ENCODE measurements around the gene DTNB.
"Not testable (repeated sequence)": the region's sequence is repeated elsewhere in the genome, so short reads cannot be mapped to it uniquely, and the experiment has no call there.

DTNB gene

GRCh38 chr2:25535411-25536289, 137.7 kb downstream of the DTNB start:
- not testable (repeated sequence) for DNase-seq

DNA sequence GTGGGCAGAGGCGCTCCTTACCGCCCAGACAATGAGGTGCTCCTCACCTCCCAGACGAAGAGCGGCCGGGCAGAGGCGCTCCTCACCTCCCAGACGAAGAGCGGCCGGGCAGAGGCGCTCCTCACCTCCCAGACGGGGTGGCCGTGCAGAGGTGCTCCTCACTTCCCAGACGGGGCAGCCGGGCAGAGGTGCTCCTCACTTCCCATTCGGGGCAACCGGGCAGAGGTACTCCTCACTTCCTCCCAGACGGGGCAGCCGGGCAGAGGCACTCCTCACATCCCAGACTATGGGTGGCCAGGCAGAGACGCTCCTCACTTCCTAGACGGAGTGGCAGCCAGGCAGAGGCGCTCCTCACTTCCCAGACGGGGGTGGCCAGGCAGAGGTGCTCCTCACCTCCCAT, 138.4 kb downstream of the DTNB start:
- not testable (repeated sequence) for DNase-seq

GRCh38 chr2:25534455-25534854, 138.9 kb downstream of the DTNB start:
- DNase-seq = no peak

DNA sequence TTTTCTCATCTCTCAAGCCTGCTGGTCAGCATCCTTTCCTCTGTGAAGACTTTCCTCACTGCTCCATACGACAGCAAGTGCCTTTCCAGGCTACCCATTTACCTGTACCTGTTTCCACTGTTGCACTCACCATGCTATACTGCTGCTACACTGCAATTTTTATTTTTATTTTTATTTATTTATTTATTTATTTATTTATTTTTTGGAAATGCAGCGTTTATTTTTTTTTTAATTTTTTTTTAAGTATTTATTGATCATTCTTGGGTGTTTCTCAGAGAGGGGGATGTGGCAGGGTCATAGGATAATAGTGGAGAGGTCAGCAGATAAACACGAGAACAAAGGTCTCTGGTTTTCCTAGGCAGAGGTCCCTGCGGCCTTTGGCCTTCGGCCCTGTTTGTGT, 139.6 kb downstream of the DTNB start:
- not testable (repeated sequence) for DNase-seq

- DNase-seq = no peak
Measured at GRCh38 chr2:25532521-25532920, 140.9 kb downstream of the DTNB start.

DNA sequence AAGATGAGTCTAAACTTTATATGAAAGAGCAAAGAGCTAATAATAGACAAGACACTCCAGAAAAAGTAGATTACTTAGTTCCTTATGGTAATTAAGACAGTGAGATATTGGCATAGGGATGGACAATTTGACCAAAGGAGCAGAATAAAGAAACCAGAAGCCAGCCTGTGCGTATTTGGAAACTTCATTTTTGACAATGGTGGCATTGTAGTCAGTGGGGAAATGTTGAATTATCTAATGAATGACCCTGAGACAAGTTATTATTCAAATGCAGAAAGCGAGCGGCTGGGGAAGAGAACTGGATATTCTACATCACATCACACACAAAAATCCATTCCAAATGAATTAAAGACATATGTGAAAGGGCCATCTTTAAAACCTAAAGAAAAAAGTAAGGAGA, 144.3 kb downstream of the DTNB start:
- DNase-seq = no peak

- no peak for DNase-seq
Measured at GRCh38 chr2:25528173-25528572, 145.2 kb downstream of the DTNB start.

DNA sequence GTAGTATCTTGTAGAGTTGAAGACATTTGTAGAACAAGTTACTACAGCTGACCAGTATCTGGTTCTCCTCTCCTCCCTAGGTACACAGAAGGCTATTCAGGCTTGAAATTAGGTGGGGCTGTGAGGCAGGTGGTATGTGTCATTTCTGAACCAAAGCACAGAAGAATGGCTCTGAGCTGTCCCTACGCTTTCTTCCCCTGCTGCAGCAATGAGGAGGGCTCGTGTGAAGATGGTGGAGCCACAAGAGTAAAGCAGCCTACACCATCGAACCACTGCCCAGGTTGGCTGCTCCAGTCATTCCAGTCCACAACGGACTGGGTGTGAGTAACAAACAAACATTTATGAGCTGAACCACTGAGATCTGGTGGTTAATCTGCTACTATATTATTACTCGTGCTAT, 148.9 kb downstream of the DTNB start:
- DNase-seq = no peak

DNA sequence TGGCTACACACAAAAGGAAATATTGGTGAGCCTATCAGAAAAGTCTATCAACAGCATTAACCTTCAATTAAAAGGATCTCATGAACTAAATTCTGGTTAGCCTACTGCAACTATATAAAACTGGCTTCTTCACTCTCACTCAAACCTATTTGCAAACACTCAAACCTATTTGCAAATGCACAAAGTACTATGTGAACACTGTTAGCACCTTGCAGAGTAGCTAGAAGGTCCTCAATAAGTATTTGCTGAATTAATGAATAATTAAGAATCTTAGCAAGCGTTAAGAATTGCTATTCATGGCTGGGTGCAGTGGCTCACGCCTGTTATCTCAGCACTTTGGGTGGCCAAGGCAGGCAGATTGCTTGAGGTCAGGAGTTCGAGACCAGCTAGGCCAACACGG, 150.3 kb downstream of the DTNB start:
- DNase-seq = no peak

DNA sequence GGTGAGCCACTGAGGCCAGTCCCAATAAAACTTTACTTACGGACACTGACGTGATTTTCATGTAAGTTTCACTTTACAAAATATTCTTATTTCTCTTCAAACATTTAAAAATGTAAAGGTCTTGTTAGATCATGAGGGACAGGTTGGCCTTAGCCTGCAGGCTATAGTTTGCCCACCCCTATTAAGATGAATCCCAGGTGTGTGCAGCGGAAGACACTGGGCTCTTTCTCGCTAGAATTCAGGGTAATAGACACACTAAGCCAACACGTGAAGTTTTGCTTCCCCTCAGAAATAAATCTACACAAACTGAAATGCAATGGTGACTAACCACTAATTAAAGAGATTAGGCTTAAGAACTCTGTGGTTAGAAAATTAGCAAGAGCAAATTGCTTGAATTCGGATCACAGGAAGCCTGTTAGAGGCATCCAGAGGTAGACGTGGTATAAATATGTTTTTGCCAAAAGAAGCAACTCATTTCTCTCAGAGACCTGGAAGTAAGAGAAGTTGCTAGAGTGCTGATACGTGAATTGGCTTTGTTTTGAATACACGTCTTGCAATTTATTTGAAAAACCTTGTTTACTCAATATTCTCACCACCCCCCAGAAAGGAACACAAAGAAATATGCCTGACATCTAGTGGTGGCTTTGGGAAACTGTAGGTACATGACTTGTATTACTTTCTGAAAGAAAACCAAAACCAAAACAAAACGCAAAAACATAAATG, 151.6 kb downstream of the DTNB start:
- DNase-seq = peak in 1 of 2 donors; percentile 91

GRCh38 chr2:25521126-25521525, 152.3 kb downstream of the DTNB start:
- DNase-seq = no peak

DNA sequence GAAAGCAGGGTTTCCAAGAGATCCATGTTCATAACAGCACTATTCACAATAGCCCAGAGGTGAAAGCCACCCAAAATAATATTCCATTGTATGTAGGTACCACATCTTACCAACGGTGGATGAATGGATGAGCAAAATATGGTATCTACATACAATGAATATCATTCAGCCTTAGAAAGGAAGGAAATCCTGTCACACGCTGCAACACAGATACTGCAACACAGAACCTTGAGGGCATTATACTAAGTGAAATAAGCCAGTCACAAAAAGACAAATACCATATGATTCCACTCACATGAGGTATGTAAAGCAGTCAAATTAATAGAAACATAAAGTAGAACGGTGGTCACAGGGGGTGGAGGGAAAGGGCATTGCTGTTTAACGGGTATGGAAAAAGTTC, 155.7 kb downstream of the DTNB start:
- no peak for DNase-seq

GRCh38 chr2:25514043-25514637, 159.2 kb downstream of the DTNB start:
- DNase-seq = peak in 1 of 2 donors; percentile 31

GRCh38 chr2:25512707-25513106, 160.7 kb downstream of the DTNB start:
- peak in 1 of 2 donors; percentile 63 for DNase-seq

DNA sequence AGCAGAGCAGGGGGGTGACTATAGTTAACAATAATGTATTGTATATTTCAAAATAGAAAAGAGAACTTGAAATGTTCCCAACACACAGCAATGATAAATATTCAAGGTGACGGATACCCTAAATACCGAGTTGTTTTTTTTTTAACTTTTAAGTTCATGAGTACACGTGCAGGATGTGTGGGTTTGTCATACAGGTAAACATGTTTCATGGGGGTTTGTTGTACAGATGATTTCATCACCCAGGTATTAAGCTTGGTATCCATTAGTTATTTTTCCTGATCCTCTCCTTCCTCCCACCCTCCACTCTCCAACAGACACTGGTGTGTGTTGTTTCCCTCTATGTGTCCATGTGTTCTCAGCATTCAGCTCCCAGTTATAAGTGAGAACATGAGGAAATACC, 167.2 kb downstream of the DTNB start:
- no peak for DNase-seq

DNA sequence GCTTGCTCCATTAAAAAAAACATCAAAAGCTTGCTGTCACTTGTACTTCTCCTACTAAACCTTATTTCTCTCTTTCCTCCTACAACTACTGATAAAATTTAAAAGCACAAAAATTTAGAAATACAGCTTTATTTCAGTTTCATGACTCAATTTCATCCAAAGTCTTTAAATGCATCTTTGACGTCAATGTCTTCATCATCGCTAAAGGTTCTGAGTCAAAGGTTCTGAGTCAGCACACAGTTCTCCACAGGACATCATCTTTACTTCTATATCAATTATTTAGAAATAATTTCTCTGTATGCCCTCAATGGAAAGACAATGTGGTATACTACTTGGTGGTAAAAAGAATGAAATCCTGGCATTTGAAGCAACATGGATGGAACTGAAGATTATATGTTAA, 167.8 kb downstream of the DTNB start:
- DNase-seq = no peak

GRCh38 chr2:25505182-25505581, 168.2 kb downstream of the DTNB start:
- DNase-seq = no peak

DNA sequence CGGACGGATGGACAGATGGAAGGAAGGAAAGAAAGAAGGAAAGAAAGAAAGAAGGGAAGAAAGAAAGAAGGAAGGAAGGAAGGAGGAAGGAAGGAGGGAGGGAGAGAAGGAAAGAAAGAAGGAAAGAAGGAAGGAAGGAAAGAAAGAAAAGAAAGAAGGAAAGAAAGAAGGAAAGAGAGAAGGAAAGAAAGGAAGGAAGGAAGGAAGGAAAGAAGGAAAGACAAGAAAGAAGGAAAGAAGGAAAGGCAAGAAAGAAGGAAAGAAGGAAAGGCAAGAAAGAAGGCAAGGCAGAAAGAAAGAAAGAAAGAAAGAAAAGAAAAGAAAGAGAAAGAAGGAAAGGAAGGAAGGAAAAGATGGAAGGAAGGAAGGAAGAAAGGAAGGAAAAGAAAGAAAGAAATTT, 169.1 kb downstream of the DTNB start:
- DNase-seq = no peak

DNA sequence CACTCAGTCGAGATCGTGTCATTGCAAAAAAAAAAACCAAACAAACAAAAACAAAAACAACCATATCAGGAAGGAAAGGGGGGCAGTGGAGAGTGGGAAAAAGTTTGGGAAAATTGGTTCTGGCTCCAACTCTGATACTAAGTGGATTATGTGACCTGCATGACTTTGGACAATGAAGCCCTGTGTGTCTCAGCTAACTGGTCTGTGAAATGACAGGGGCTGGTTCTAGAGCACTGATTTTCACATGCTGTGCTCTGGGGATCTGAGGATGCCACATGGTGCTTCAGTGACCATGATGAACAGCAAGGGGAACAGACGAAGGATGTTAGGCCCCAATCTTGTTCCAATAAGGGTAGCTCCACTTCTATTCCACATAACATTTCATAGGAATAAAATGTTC, 174.2 kb downstream of the DTNB start:
- no peak for DNase-seq

- no peak for DNase-seq
Measured at GRCh38 chr2:25497918-25498407, 175.4 kb downstream of the DTNB start.

GRCh38 chr2:25497229-25497917, 176.0 kb downstream of the DTNB start:
- no peak for DNase-seq

DNA sequence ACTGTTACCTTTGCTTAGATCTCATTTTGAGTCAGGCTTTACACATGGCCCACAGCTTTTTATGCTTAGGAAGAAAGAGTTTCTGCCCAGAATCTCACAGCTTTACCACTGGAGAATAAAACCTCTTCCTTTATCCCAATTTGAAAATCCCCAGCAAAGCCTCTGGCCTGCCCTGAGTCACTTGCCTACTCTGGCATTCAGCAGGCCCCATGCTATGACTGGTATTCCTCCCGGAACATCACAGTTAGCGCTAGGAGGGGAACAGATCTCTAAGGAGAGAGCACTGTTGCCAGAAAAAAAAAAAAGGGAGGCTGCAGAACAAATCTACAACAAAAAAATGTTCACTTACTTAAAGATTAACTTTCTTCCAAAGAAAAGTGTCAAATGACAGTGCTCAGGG, 178.8 kb downstream of the DTNB start:
- DNase-seq = no peak

GRCh38 chr2:25493207-25493606, 180.2 kb downstream of the DTNB start:
- no peak for DNase-seq
